ENCODE data around the gene IFNG-AS1. TPM values are rescaled to one million over a fixed set of nuclear protein-coding genes. Genes with fewer than 3 reads are reported as not detected.

IFNG-AS1 gene
- total RNA-seq, 2 experiments from 2014 or later = 0.35 TPM; not detected in 1

DNA sequence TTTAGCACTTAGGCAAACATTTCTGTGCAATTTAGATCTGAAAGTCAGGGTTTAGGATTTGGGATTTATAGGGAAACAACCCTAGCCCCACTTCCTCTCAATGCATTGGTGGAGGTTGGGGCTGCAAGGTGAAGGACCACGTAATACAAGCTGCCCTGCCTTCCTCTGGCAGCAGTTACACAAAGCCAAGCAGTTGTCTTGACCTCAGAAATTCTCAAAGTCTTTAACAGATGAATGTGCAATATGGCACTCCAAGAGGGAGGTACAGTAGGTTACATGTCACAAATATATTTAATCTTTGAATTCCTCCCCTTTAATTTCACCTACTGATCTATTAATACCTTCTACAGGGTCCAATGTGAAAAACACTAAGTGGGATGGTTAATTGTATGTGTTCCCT, 23.9 kb downstream of the IFNG-AS1 start:
- Mint-ChIP-seq H3K36me3 (ENCODE audit: low read depth) (no peaks in the 10 kb centered on the region), H3K4me3 (no peak overlapping the region), H3K4me1 (peaks cover 3% of the 10 kb centered on the region), H3K27me3 (no peaks in the 10 kb centered on the region), H3K27ac (no peak overlapping the region), H3K9me3 (ENCODE audit: low read depth) (no peaks in the 10 kb centered on the region)
- DNase-seq = no peak
- POLR2A ChIA-PET = no interaction called here
- no peak for ATAC-seq
- intact Hi-C loops (cut with DNase I, micrococcal nuclease) = no loop called here
- CTCF ChIA-PET = interaction anchor here (0.9 to 1.7 kb wide), 2 partner anchors 12 to 228 kb away, joined by 3 read pairs; no protein-coding TSS in a partner anchor

DNA sequence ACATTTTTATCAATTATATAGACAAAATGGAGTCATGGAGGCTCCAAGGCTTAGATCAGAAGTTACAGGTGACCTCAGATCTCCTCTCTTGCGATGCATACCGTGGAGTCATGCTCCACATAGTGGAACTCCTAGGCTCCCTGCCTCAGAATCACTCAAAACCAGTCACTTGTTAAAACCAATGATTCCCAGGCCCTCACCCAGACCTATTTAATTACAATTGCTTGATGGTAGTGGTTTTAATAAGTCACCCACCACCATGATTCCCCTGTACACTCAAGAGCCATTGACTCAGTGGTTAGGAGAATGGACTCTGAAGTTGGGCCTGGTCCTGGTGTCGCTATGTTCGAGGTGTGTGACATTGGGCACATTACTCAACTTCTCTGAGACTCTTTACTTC, 26.9 kb downstream of the IFNG-AS1 start:
- Mint-ChIP-seq H3K9me3 (ENCODE audit: low read depth) (no peaks in the 10 kb centered on the region), H3K4me1 (peaks cover 3% of the 10 kb centered on the region), H3K4me3 (no peak overlapping the region), H3K27me3 (no peaks in the 10 kb centered on the region), H3K27ac (no peak overlapping the region), H3K36me3 (ENCODE audit: low read depth) (no peaks in the 10 kb centered on the region)
- intact Hi-C loops (cut with DNase I, micrococcal nuclease) = no loop called here
- ChIA-PET CTCF (no interaction called here), POLR2A (no interaction called here)
- ATAC-seq = no peak
- DNase-seq = no peak

DNA sequence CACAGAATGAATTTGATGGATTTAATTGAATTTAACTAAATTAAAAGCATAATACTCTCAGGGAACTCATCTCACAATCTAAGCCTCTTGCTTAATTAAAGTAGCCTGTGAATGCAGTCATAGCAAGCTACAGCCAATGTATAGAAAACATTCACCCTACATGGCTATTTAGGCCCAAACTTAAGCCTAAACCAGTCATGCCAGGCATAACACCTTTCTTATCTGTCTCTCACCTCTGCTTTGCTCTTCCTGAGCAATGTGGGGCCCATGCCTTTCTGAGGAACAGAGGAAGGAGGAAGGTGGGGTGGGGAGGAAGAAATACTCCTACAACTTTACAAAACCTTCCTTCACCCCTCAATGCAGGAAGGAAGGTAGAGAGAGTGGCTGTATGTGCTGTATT, 29.1 kb downstream of the IFNG-AS1 start:
- no peak overlapping the region for H3K4me3 Mint-ChIP-seq
- DNase-seq (no peak), ATAC-seq (no peak)
- H3K36me3 Mint-ChIP-seq (ENCODE audit: low read depth) = no peaks in the 10 kb centered on the region
- H3K4me1 Mint-ChIP-seq = no peaks in the 10 kb centered on the region
- no peaks in the 10 kb centered on the region for H3K9me3 Mint-ChIP-seq (ENCODE audit: low read depth)
- ChIA-PET CTCF (interaction anchor here (0.6 kb wide), 1 partner anchor 279 kb away, joined by 3 read pairs; no protein-coding TSS in a partner anchor), POLR2A (no interaction called here)
- no peaks in the 10 kb centered on the region for H3K27me3 Mint-ChIP-seq
- intact Hi-C loops (cut with DNase I, micrococcal nuclease) = no loop called here
- no peak overlapping the region for H3K27ac Mint-ChIP-seq

DNA sequence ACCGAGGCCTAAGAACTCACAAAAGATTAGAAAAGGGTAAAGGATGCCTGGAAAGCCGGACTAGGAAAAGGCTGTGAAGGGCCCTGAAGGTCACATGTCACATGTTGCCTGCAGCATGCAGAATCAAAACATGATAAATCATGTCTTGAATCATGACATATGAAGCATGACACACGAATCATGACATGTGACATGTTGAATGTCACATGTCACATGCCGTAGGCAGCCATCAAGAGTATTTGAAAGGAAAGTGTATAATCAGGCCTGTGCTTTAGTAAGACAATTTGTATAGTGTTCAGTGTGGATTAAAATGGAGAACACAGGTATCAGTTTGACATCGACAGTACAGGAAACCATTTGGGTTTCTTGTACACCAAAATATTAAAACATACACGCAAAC, 30.8 kb downstream of the IFNG-AS1 start:
- ChIA-PET POLR2A (no interaction called here), CTCF (interaction anchor here (0.7 kb wide), 1 partner anchor 14 kb away, joined by 4 read pairs; no protein-coding TSS in a partner anchor)
- Mint-ChIP-seq H3K4me3 (no peak overlapping the region), H3K9me3 (ENCODE audit: low read depth) (no peaks in the 10 kb centered on the region), H3K4me1 (no peaks in the 10 kb centered on the region), H3K27ac (no peak overlapping the region), H3K36me3 (ENCODE audit: low read depth) (no peaks in the 10 kb centered on the region), H3K27me3 (no peaks in the 10 kb centered on the region)
- intact Hi-C loops (cut with DNase I, micrococcal nuclease) = no loop called here
- ATAC-seq = no peak
- DNase-seq = no peak

DNA sequence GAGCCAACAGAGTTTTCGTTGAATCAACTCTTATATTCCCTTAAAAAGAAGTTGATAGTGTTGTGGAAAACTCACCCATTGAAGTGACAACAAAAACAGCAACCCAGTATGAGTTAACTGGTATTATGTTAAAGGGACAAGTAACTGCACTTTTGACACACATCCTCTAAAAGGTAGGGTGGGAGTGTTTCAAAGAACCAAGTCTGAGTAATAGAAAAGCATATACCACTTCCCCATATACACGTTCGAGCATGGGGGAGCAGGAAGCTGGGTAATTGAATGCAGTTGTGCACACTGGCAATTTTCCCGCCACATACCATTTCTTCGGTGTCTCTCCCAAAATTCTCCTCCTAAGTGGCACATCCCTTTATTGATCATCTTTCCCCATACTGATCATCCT, 31.5 kb downstream of the IFNG-AS1 start:
- Mint-ChIP-seq H3K9me3 (ENCODE audit: low read depth) (no peaks in the 10 kb centered on the region), H3K27me3 (no peaks in the 10 kb centered on the region), H3K4me3 (no peak overlapping the region), H3K4me1 (no peaks in the 10 kb centered on the region), H3K36me3 (ENCODE audit: low read depth) (no peaks in the 10 kb centered on the region), H3K27ac (no peak overlapping the region)
- intact Hi-C loops (cut with DNase I, micrococcal nuclease) = no loop called here
- ChIA-PET CTCF (interaction anchor here (0.7 kb wide), 1 partner anchor 13 kb away, joined by 4 read pairs; no protein-coding TSS in a partner anchor), POLR2A (no interaction called here)
- no peak for DNase-seq
- ATAC-seq = no peak

DNA sequence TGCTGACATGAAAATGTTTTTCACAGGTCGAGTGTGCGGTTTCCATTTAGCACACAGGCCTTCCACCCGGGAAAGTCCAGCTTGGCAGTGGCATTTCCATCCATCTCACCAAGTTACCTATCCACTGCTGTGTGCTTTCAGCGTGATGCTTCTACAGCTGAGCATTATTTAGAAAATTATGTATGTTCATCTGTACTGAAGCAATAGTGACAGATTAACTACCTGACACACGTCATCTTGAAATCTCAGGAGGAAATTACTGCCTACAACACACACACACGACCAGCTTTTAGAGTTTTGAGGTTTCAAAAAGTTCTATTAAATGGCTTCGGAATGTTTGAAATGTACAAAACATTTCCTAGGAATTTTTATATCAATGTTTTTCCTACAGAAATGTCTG, 39.4 kb downstream of the IFNG-AS1 start:
- intact Hi-C loops (cut with DNase I, micrococcal nuclease) = no loop called here
- Mint-ChIP-seq H3K9me3 (ENCODE audit: low read depth) (peaks cover 4% of the 10 kb centered on the region), H3K36me3 (ENCODE audit: low read depth) (no peaks in the 10 kb centered on the region), H3K27me3 (no peaks in the 10 kb centered on the region), H3K4me3 (no peak overlapping the region), H3K27ac (no peak overlapping the region), H3K4me1 (peaks cover 19% of the 10 kb centered on the region)
- peak; percentile 13 for ATAC-seq
- ChIA-PET CTCF (interaction anchor here (0.9 to 1.1 kb wide), 2 partner anchors 26 to 126 kb away, joined by 3 to 4 read pairs; no protein-coding TSS in a partner anchor), POLR2A (no interaction called here)
- no peak for DNase-seq

DNA sequence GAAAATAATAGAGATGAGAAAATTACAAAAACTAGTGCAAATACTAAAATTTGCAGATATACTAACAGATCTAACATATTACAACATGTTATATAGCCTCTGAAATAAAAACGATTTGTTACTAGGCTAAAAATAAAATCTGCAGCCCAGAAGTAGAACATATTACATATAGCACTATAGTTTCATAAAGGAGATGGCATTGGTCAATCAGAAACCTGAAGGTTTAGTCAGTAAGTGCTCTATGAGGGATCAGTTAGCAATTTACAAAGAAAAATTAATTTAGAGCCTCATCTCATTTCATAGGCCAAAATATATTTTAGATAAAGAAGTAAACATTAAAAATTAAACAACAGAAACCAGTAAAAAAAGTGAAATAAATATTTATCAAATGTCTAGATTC, 41.0 kb downstream of the IFNG-AS1 start:
- ChIA-PET CTCF (interaction anchor here (0.9 kb wide), 1 partner anchor 10 kb away, joined by 3 read pairs; no protein-coding TSS in a partner anchor), POLR2A (no interaction called here)
- Mint-ChIP-seq H3K4me1 (peaks cover 19% of the 10 kb centered on the region), H3K27ac (no peak overlapping the region), H3K36me3 (ENCODE audit: low read depth) (no peaks in the 10 kb centered on the region), H3K4me3 (no peak overlapping the region), H3K27me3 (no peaks in the 10 kb centered on the region), H3K9me3 (ENCODE audit: low read depth) (peaks cover 4% of the 10 kb centered on the region)
- DNase-seq = no peak
- intact Hi-C loops (cut with DNase I, micrococcal nuclease) = no loop called here
- no peak for ATAC-seq

DNA sequence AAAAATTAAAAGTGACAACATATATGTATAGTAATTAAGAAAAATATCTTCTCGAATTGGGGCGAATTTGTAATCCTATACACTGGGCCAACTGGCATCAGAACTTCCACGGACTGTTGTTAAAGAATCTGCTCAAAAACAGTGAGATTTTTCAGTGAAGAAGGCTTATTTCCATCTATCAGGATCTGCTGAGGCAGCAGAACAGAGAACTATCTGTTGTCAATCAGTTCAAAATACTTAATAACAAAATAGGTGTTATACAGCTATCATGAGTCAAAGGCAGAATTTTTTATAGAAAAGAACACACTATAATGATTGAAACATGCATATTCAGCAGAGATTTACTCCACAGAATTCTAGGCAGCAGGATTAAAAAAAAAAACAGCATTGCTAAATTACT, 41.9 kb downstream of the IFNG-AS1 start:
- no peak overlapping the region for H3K4me3 Mint-ChIP-seq
- no peak for DNase-seq
- intact Hi-C loops (cut with DNase I, micrococcal nuclease) = no loop called here
- peaks cover 4% of the 10 kb centered on the region for H3K9me3 Mint-ChIP-seq (ENCODE audit: low read depth)
- H3K36me3 Mint-ChIP-seq (ENCODE audit: low read depth) = no peaks in the 10 kb centered on the region
- CTCF ChIA-PET = interaction anchor here (0.9 to 1.5 kb wide), 3 partner anchors 9 to 515 kb away, joined by 3 read pairs; no protein-coding TSS in a partner anchor
- no peak for ATAC-seq
- POLR2A ChIA-PET = no interaction called here
- H3K27me3 Mint-ChIP-seq = no peaks in the 10 kb centered on the region
- H3K4me1 Mint-ChIP-seq = peaks cover 16% of the 10 kb centered on the region
- H3K27ac Mint-ChIP-seq = no peak overlapping the region

DNA sequence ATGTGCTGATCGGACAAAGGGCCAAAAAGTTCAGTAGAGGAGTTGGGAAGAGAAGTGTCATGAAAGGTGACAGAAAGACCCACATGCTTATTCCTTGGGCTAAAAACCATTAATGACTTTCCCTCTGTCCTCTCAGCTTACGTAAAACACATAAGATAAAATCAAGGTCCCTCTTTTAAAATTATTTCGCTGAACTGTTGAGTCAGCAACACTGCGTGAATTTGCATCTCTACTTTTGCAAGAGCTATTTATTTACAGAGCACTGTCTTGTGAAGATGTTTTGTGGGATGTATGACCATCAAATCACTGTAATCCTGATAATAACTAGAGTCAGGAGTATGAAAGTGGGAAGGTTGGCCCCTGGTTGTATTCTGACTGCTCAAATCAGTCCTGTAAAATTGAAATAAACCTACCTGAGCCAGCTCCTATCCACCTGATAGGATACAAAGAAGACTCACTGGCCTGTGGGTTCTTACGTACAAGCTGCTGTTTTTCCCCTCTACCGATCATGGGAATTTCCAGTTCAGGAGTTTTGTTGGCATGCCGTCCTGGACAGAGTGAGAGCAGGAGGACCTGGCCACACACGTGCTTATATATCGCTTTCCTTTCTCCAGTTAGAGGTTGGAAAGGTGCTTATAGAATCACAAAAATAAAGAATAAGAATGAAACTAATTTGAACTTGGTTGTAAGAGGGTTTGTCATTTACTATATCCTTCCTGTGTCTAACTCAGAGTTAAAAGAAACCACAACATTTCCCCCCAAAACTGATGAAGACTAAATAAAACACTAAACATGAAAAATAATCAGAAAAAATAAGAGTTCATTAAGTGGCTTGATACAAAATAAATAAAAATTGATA, 42.9 kb downstream of the IFNG-AS1 start:
- CTCF ChIA-PET = interaction anchor here (0.6 to 1.6 kb wide), 7 partner anchors 9 to 516 kb away, joined by 3 to 4 read pairs (median 3); no protein-coding TSS in a partner anchor
- Mint-ChIP-seq H3K4me3 (no peak overlapping the region), H3K27ac (peak overlapping the region; percentile 38)

DNA sequence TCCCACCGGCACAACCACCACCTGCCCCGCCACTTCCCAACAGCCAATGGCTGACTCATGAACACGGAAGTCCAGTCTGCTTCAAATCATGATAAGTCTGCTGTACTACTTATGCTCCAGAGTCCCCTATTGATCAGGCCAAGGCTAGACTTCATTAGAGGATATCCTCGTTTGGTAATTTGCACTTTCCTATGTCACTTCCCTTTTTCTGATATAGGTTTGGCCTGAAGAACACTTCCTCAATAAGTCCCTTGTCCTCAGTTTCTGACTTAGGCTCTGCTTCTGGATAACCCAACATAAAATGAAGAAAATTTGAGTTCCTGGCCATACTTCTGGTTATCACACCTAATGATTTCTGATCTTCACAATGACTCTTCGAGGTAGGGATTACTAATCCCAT, 45.3 kb downstream of the IFNG-AS1 start:
- DNase-seq = no peak
- H3K27ac Mint-ChIP-seq = no peak overlapping the region
- no peak for ATAC-seq
- H3K36me3 Mint-ChIP-seq (ENCODE audit: low read depth) = no peaks in the 10 kb centered on the region
- no peak overlapping the region for H3K4me3 Mint-ChIP-seq
- intact Hi-C loops (cut with DNase I, micrococcal nuclease) = no loop called here
- peaks cover 29% of the 10 kb centered on the region for H3K4me1 Mint-ChIP-seq
- H3K9me3 Mint-ChIP-seq (ENCODE audit: low read depth) = no peaks in the 10 kb centered on the region
- H3K27me3 Mint-ChIP-seq = no peaks in the 10 kb centered on the region
- ChIA-PET POLR2A (no interaction called here), CTCF (interaction anchor here (0.6 kb wide), 1 partner anchor 487 kb away, joined by 3 read pairs; no protein-coding TSS in a partner anchor)

More for the DNA sequence above, 42.9 kb downstream of the IFNG-AS1 start:
- POLR2A ChIA-PET = no interaction called here
- Mint-ChIP-seq H3K36me3 (ENCODE audit: low read depth) (no peaks in the 10 kb centered on the region), H3K4me1 (peaks cover 20% of the 10 kb centered on the region), H3K27me3 (no peaks in the 10 kb centered on the region), H3K9me3 (ENCODE audit: low read depth) (peaks cover 4% of the 10 kb centered on the region)
- DNase-seq = no peak
- intact Hi-C loops (cut with DNase I, micrococcal nuclease) = no loop called here
- peak; percentile 43 for ATAC-seq

DNA sequence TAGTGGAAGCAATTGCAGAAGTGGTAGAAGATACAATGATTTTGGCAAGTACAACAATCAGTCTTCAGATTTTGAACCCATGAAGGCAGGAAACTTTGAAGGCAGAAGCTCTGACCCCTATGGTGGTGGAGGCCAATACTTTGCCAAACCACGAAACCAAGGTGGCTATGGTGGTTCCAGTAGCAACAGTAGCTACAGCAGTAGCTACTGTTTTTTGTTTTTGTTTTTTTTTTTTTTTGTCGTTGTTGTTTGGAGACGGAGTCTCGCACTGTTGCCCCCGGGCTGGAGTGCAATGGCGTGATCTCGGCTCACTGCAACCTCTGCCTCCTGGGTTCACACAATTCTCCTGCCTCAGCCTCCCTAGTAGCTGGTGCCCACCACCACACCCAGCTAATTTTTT, 47.4 kb downstream of the IFNG-AS1 start:
- Mint-ChIP-seq H3K4me3 (no peak overlapping the region), H3K9me3 (ENCODE audit: low read depth) (no peaks in the 10 kb centered on the region), H3K4me1 (peaks cover 35% of the 10 kb centered on the region), H3K27ac (no peak overlapping the region), H3K36me3 (ENCODE audit: low read depth) (no peaks in the 10 kb centered on the region), H3K27me3 (no peaks in the 10 kb centered on the region)
- ChIA-PET CTCF (interaction anchor here (1.0 to 4.4 kb wide), 5 partner anchors 35 to 186 kb away, joined by 3 to 36 read pairs (median 5); no protein-coding TSS in a partner anchor), POLR2A (no interaction called here)
- DNase-seq (no peak), ATAC-seq (no peak)
- intact Hi-C loops (cut with DNase I, micrococcal nuclease) = no loop called here

All from activated CD4-positive, alpha-beta T cell treated with anti-CD3 and anti-CD28 coated beads for 36 hours (primary cell).